H1 (cell line): Measurements from ENCODE around the gene L3MBTL1. TPM values are rescaled to one million over a fixed set of nuclear protein-coding genes. Genes with fewer than 3 reads are reported as not detected.

Experiments
- CTCF ChIA-PET: fragments of 300-600 bp; sonication (Branson Sonifier 250); formaldehyde crosslinking; loops from one replicate; lab custom pipeline; 2021; ENCODE audit not compliant: partially characterized antibody; lab: Charles Lee
- POLR2A ChIA-PET: fragments of 300-600 bp; sonication (Branson Sonifier 250); formaldehyde crosslinking; loops from one replicate; lab custom pipeline; 2021; ENCODE audit warnings: inconsistent platforms; ENCODE audit not compliant: partially characterized antibody; lab: Charles Lee
- DNase-seq, 2 experiments: peaks; one replicate each; pipeline versions ENCODE4 v3.0.0 to v3.0.0-alpha.2; 2010 to 2022; ENCODE audit warnings: low spot score in 2 of 2, low read depth in 1 of 2, mixed read lengths in 1 of 2
- FAIRE-seq: peaks from 2 replicates; lab custom pipeline; 2011; peaks lifted over from hg19 to GRCh38; lab: Jason Lieb, UNC
- H2AFZ ChIP-seq: 2 replicates; pipeline ENCODE4 v1.8.1; 2012; ENCODE audit warnings: low read length, inconsistent platforms
- H2AK5ac ChIP-seq: 2 replicates; pipeline ENCODE4 v1.6.1; 2013; ENCODE audit warnings: low read depth, low read length
- H2BK120ac ChIP-seq: replicated peaks from 2 replicates; pipeline ENCODE3; 2013; ENCODE audit warnings: low read depth, low read length, inconsistent platforms
- H2BK12ac ChIP-seq: 2 replicates; pipeline ENCODE4 v1.6.1; 2013; ENCODE audit warnings: low read depth, low read length
- H2BK15ac ChIP-seq: 2 replicates; pipeline ENCODE4 v1.6.1; 2013; ENCODE audit warnings: low read length
- H2BK20ac ChIP-seq: 2 replicates; pipeline ENCODE4 v1.6.1; 2013; ENCODE audit warnings: low read length
- H2BK5ac ChIP-seq: 2 replicates; pipeline ENCODE4 v1.6.1; 2013; ENCODE audit warnings: low read depth, low read length
- H3K14ac ChIP-seq: 2 replicates; pipeline ENCODE4 v1.6.1; 2013; ENCODE audit warnings: inconsistent platforms; ENCODE audit not compliant: insufficient read length
- H3K18ac ChIP-seq: 2 replicates; pipeline ENCODE4 v1.6.1; 2013; ENCODE audit warnings: low read length; ENCODE audit errors: extremely low read depth
- H3K23ac ChIP-seq: 2 replicates; pipeline ENCODE4 v1.6.1; 2013; ENCODE audit warnings: inconsistent platforms; ENCODE audit not compliant: insufficient read length
- H3K23me2 ChIP-seq: 2 replicates; pipeline ENCODE4 v1.6.1; 2013; ENCODE audit warnings: low read depth, low read length
- H3K27ac ChIP-seq: 2 replicates; pipeline ENCODE4 v1.6.1; 2011; ENCODE audit warnings: low read depth, low read length, inconsistent platforms
- H3K27me3 ChIP-seq, 4 experiments: replicated peaks in 1 of 4; 1 replicate in 1 of 4; 2 replicates in 3 of 4; pipeline versions ENCODE4 v1.6.1 to v1.8.1; 2011 to 2013; ENCODE audit warnings: low read length in 3 of 4, mild to moderate bottlenecking in 3 of 4, inconsistent platforms in 2 of 4, mixed read lengths in 2 of 4, moderate library complexity in 1 of 4; ENCODE audit not compliant: control insufficient read depth in 3 of 4, insufficient read depth in 3 of 4; ENCODE audit errors: extremely low read depth in 1 of 4
- H3K36me3 ChIP-seq, 4 experiments: 2 replicates each; pipeline versions ENCODE4 v1.6.1 to v1.8.1; 2011 to 2013; ENCODE audit warnings: mild to moderate bottlenecking in 4 of 4, low read length in 3 of 4, moderate library complexity in 2 of 4, control low read depth in 1 of 4, inconsistent platforms in 1 of 4; ENCODE audit not compliant: insufficient read depth in 4 of 4, control insufficient read depth in 2 of 4
- H3K4ac ChIP-seq: replicated peaks from 2 replicates; pipeline ENCODE3; 2013; ENCODE audit warnings: low read length, low read depth, mixed read lengths, inconsistent platforms; ENCODE audit not compliant: insufficient read length
- H3K4me1 ChIP-seq, 4 experiments: replicated peaks in 1 of 4; 1 replicate in 1 of 4; 2 replicates in 3 of 4; pipeline versions ENCODE4 v1.6.1 to v1.8.1; 2011 to 2013; ENCODE audit warnings: low read length in 3 of 4, inconsistent platforms in 2 of 4, mixed read lengths in 1 of 4; ENCODE audit not compliant: insufficient read depth in 4 of 4, control insufficient read depth in 3 of 4
- H3K4me2 ChIP-seq, 2 experiments: 2 replicates each; pipeline versions ENCODE4 v1.6.1 to v1.8.1; 2011 to 2013; ENCODE audit warnings: low read depth in 2 of 2, low read length in 2 of 2, control low read depth in 1 of 2, inconsistent platforms in 1 of 2, mild to moderate bottlenecking in 1 of 2; ENCODE audit not compliant: insufficient read depth in 1 of 2
- H3K4me3 ChIP-seq, 4 experiments: fragments of 200-600, 300-600 bp in 1 of 4; sonication (generic), shearing (Covaris generic), sonication (Bioruptor Twin) in 1 of 4; 2 replicates each; pipeline versions ENCODE4 v1.5.1 to v1.8.1; 2011 to 2016; ENCODE audit warnings: low read length in 4 of 4, low read depth in 3 of 4, control low read depth in 2 of 4, inconsistent platforms in 2 of 4, mild to moderate bottlenecking in 2 of 4, mixed read lengths in 1 of 4, moderate library complexity in 1 of 4; ENCODE audit not compliant: insufficient read depth in 2 of 4; ENCODE audit errors: extremely low read depth in 1 of 4
- H3K56ac ChIP-seq: replicated peaks from 2 replicates; pipeline ENCODE3; 2013; ENCODE audit warnings: low read depth, mild to moderate bottlenecking, mixed read lengths, low read length, inconsistent platforms; ENCODE audit not compliant: insufficient read length
- H3K79me1 ChIP-seq: 2 replicates; pipeline ENCODE4 v1.6.1; 2013; ENCODE audit warnings: low read depth, low read length, control low read depth
- H3K79me2 ChIP-seq, 2 experiments: 2 replicates each; pipeline versions ENCODE4 v1.6.1 to v1.8.1; 2012 to 2013; ENCODE audit warnings: low read length in 2 of 2, mild to moderate bottlenecking in 2 of 2, inconsistent platforms in 1 of 2; ENCODE audit not compliant: insufficient read depth in 2 of 2, control insufficient read depth in 1 of 2
- H3K9ac ChIP-seq, 4 experiments: replicated peaks in 1 of 4; 1 replicate in 1 of 4; 2 replicates in 3 of 4; pipeline versions ENCODE4 v1.6.1 to v1.8.1; 2011 to 2013; ENCODE audit warnings: low read depth in 3 of 4, low read length in 3 of 4, control low read depth in 2 of 4, mild to moderate bottlenecking in 2 of 4, moderate library complexity in 2 of 4, inconsistent platforms in 1 of 4; ENCODE audit errors: extremely low read depth in 1 of 4
- H3K9me3 ChIP-seq, 2 experiments: 2 replicates each; pipeline versions ENCODE4 v1.6.1 to v1.8.1; 2012 to 2013; ENCODE audit warnings: mild to moderate bottlenecking in 2 of 2, moderate library complexity in 2 of 2, control low read depth in 1 of 2, inconsistent platforms in 1 of 2, low read depth in 1 of 2, low read length in 1 of 2, mixed read lengths in 1 of 2; ENCODE audit not compliant: insufficient read depth in 2 of 2
- H4K20me1 ChIP-seq, 2 experiments: replicated peaks in 1 of 2; 2 replicates each; pipeline versions ENCODE3 to v1.8.1; 2011 to 2013; ENCODE audit warnings: inconsistent platforms in 2 of 2, low read length in 2 of 2, mild to moderate bottlenecking in 1 of 2; ENCODE audit not compliant: insufficient read depth in 2 of 2, control insufficient read depth in 1 of 2
- H4K5ac ChIP-seq: 2 replicates; pipeline ENCODE4 v1.6.1; 2013; ENCODE audit warnings: low read length, low read depth, mixed read lengths, inconsistent platforms; ENCODE audit not compliant: insufficient read length
- H4K8ac ChIP-seq: 2 replicates; pipeline ENCODE4 v1.8.0; 2013; ENCODE audit warnings: mild to moderate bottlenecking, moderate library complexity, low read length, inconsistent platforms; ENCODE audit not compliant: insufficient read depth; ENCODE audit errors: extremely low read depth
- H4K91ac ChIP-seq: replicated peaks from 2 replicates; pipeline ENCODE3; 2013; ENCODE audit warnings: low read length, mixed read lengths, inconsistent platforms; ENCODE audit not compliant: insufficient read length
- ATF3 ChIP-seq: IDR thresholded peaks from 2 replicates; pipeline ENCODE4 v1.6.1; 2011; ENCODE audit warnings: low read depth, mild to moderate bottlenecking, low read length; ENCODE audit not compliant: insufficient read depth
- CBX8 ChIP-seq: fragments of 300-800, 300-1000 bp; sonication (generic); IDR thresholded peaks from 2 replicates; pipeline ENCODE4 v1.7.1; 2016; ENCODE audit warnings: low read depth, low read length, borderline replicate concordance
- CREB1 ChIP-seq: IDR thresholded peaks from 2 replicates; pipeline ENCODE4 v1.6.1; 2012; ENCODE audit warnings: inconsistent platforms
- HDAC2 ChIP-seq, 2 experiments: fragments of 300-600 bp in 1 of 2; sonication (generic) in 1 of 2; IDR thresholded peaks; 2 replicates each; pipeline ENCODE4 v1.6.1; 2011 to 2012; ENCODE audit warnings: low read depth in 2 of 2, low read length in 2 of 2, mild to moderate bottlenecking in 2 of 2, moderate library complexity in 2 of 2, borderline replicate concordance in 1 of 2, inconsistent platforms in 1 of 2
- HDAC6 ChIP-seq: IDR thresholded peaks from one replicate; pipeline ENCODE4 v1.7.1; 2012; ENCODE audit warnings: low read depth, mild to moderate bottlenecking, inconsistent platforms, low read length, moderate library complexity
- YY1 ChIP-seq: IDR thresholded peaks from 2 replicates; pipeline ENCODE4 v1.6.1; 2011; ENCODE audit warnings: low read depth, mild to moderate bottlenecking, low read length
- WGBS, 2 experiments: shearing (Covaris generic) in 1 of 2; methylation state at CpG; one replicate each; pipeline versions ENCODE4 v1.1.6 to v1.1.7; 2013 to 2015; ENCODE audit warnings: low lambda C conversion rate in 2 of 2, mixed read lengths in 2 of 2, inconsistent platforms in 1 of 2, low coverage in 1 of 2, missing lambda C conversion rate in 1 of 2; ENCODE audit not compliant: insufficient replicate concordance in 2 of 2, insufficient coverage in 1 of 2, insufficient read length in 1 of 2; ENCODE audit errors: extremely low coverage in 1 of 2, missing lambda C conversion rate in 1 of 2; 5-methylcytosine and 5-hydroxymethylcytosine counted together
- polyA plus RNA-seq, 7 experiments: library from polyadenylated mRNA; depleted of rRNA in 3 of 7; stranded (reverse) in 5 of 7; unstranded in 2 of 7; fragments of >200 nt in 5 of 7; fragments of 200-250 nt in 2 of 7; gene quantifications; 1 replicate in 5 of 7; 2 replicates in 1 of 7; 4 replicates in 1 of 7; pipeline versions ENCODE4 v1.2.1 to v1.2.3, GENCODE V29; 2011 to 2013; ENCODE audit warnings: missing spikeins in 2 of 7, mixed read lengths in 2 of 7
- total RNA-seq: library from RNA; stranded (reverse); fragmentation: NEBNext Ultra II Directional; extraction: Animal tissue kit (Norgen Biotek cat#: 25700); gene quantifications from 2 replicates; pipeline ENCODE4 v1.2.1, GENCODE V29; 2021

L3MBTL1 gene
- total and polyA plus RNA-seq, 2 of the 8 experiments (the other 6 are each of a cell fraction or from before 2014, with no cell fraction given): 11.9 to 17.0 TPM

- no peak overlapping the region for H2BK20ac ChIP-seq
- no peak overlapping the region for H3K27ac ChIP-seq
- DNase-seq: no peak
- no peak overlapping the region for H2BK12ac ChIP-seq
- no peak overlapping the region for H3K4me3 ChIP-seq
- H3K56ac ChIP-seq: no peak overlapping the region
- H2BK120ac ChIP-seq: no peak overlapping the region
- 0 out of 2 replicates have a peak overlapping the region, but pooled peaks have one; percentile 1 for H4K8ac ChIP-seq
- no peak overlapping the region for H3K14ac ChIP-seq
- H4K5ac ChIP-seq: no peak overlapping the region
- WGBS, 2 experiments: 93% methylated on average over 4 of the region's 4 CpGs; no CpG with 5 or more reads in 1 of the 2 experiments
- H3K4me2 ChIP-seq: no peak overlapping the region
- H2BK5ac ChIP-seq: no peak overlapping the region
- H3K79me2 ChIP-seq: no peaks in the 10 kb centered on the region
- H3K23ac ChIP-seq: no peak overlapping the region
- H4K91ac ChIP-seq: no peak overlapping the region
- no peak for FAIRE-seq
- H3K9me3 ChIP-seq: peaks cover 0 to 7% of the 10 kb centered on the region in 2 experiments; a peak in 2 of 4 replicates
- H4K20me1 ChIP-seq: no peaks in the 10 kb centered on the region
- no peaks in the 10 kb centered on the region for H3K79me1 ChIP-seq
- H3K4me1 ChIP-seq: no peaks in the 10 kb centered on the region
- ChIA-PET CTCF (interaction anchor here (0.8 to 2.7 kb wide), 3 partner anchors 9 to 49 kb away, joined by 3 to 13 read pairs (median 3); no protein-coding TSS in a partner anchor), POLR2A (interaction anchor here (0.9 to 1.3 kb wide), 3 partner anchors 48 to 122 kb away, joined by 3 to 4 read pairs (median 3); partner anchors contain the start of genes MYBL2 and SRSF6)
- H3K23me2 ChIP-seq: peaks cover 2% of the 10 kb centered on the region; the same call in 1 of the 2 replicates
- H3K9ac ChIP-seq: no peak overlapping the region
- no peak overlapping the region for H2AK5ac ChIP-seq
- peaks cover 0 to 5% (median 0%) of the 10 kb centered on the region in 4 experiments; a peak in 5 of 8 replicates for H3K36me3 ChIP-seq
- no peaks in the 10 kb centered on the region for H3K27me3 ChIP-seq
- no peak overlapping the region for H3K18ac ChIP-seq
- H2BK15ac ChIP-seq: no peak overlapping the region
- no peak overlapping the region for H2AFZ ChIP-seq
- no peak overlapping the region for H3K4ac ChIP-seq
- no peak for TF ChIP-seq YY1
- TF ChIP-seq HDAC6: no peak
- no peak for TF ChIP-seq ATF3
- TF ChIP-seq CREB1: no peak
- TF ChIP-seq CBX8: no peak
- no peak for TF ChIP-seq HDAC2 (IDR thresholded peaks at IDR 0.05; ENCODE audit: borderline replicate concordance in 1 of 2, low read depth in 2 of 2, low read length in 2 of 2)
These were observed 38.5 kb downstream of the L3MBTL1 start for GRCh38 chr20:43545837-43546578.
